GM23338 (cell line): ENCODE measurements around the gene VAT1. TPM values are rescaled to one million over a fixed set of nuclear protein-coding genes. Genes with fewer than 3 reads are reported as not detected.

Experiments
- ATAC-seq: fragments of 200-7000 bp; cut with Tn5 transposase; 3 replicates; pipeline ENCODE4 v1.9.1; 2020
- DNase-seq: peaks from one replicate; pipeline ENCODE4 v3.0.0-alpha.2; 2015; ENCODE audit warnings: low spot score
- H2AFZ ChIP-seq: fragments of 200-600 bp; sonication (generic); 2 replicates; pipeline ENCODE4 v1.8.0; 2016; ENCODE audit warnings: antibody characterized with exemption, mild to moderate bottlenecking, moderate library complexity
- H3F3A ChIP-seq: fragments of 200-600 bp; sonication (generic); replicated peaks from 2 replicates; pipeline ENCODE4 v1.8.0; 2017; ENCODE audit warnings: antibody characterized with exemption, mixed run types, low read depth
- H3K27ac ChIP-seq: fragments of 200-600 bp; sonication (generic); 2 replicates; pipeline ENCODE4 v1.6.1; 2016; ENCODE audit warnings: low read depth
- H3K27me3 ChIP-seq: fragments of 200-600 bp; sonication (generic); 2 replicates; pipeline ENCODE4 v1.8.0; 2016; ENCODE audit warnings: mild to moderate bottlenecking, mixed run types, moderate library complexity; ENCODE audit not compliant: insufficient read depth
- H3K36me3 ChIP-seq: fragments of 200-600 bp; sonication (generic); 2 replicates; pipeline ENCODE4 v1.8.0; 2016; ENCODE audit warnings: mild to moderate bottlenecking; ENCODE audit not compliant: insufficient read depth
- H3K4me1 ChIP-seq: fragments of 200-600 bp; sonication (generic); 2 replicates; pipeline ENCODE4 v1.8.0; 2016; ENCODE audit warnings: mild to moderate bottlenecking, moderate library complexity; ENCODE audit not compliant: insufficient read depth
- H3K4me2 ChIP-seq: fragments of 200-600 bp; sonication (generic); 2 replicates; pipeline ENCODE4 v1.7.1; 2017; ENCODE audit warnings: mixed run types
- H3K4me3 ChIP-seq: fragments of 200-600 bp; sonication (generic); 2 replicates; pipeline ENCODE4 v1.6.1; 2016; ENCODE audit warnings: mixed run types
- H3K79me2 ChIP-seq: fragments of 200-600 bp; sonication (generic); replicated peaks from 2 replicates; pipeline ENCODE4 v1.8.0; 2017; ENCODE audit warnings: mild to moderate bottlenecking; ENCODE audit not compliant: insufficient read depth
- H3K9me2 ChIP-seq: fragments of 200-600 bp; sonication (generic); 2 replicates; pipeline ENCODE4 v1.8.0; 2017; ENCODE audit not compliant: insufficient read depth
- H4K20me1 ChIP-seq: fragments of 200-600 bp; sonication (generic); replicated peaks from 2 replicates; pipeline ENCODE4 v1.8.0; 2017; ENCODE audit warnings: mild to moderate bottlenecking; ENCODE audit not compliant: insufficient read depth
- H3K27ac Mint-ChIP-seq: 2 replicates; pipeline ENCODE4 v1.8.0; 2020; ENCODE audit warnings: inconsistent platforms, mild to moderate bottlenecking, moderate library complexity, mixed read lengths
- H3K27me3 Mint-ChIP-seq: 3 replicates; pipeline ENCODE4 v1.8.0; 2022; ENCODE audit warnings: low read depth, mild to moderate bottlenecking, moderate library complexity, mixed read lengths, inconsistent platforms; ENCODE audit not compliant: insufficient read depth, poor library complexity
- H3K36me3 Mint-ChIP-seq: 3 replicates; pipeline ENCODE4 v1.8.0; 2021; ENCODE audit warnings: low read depth, mild to moderate bottlenecking, inconsistent platforms, moderate library complexity, mixed read lengths
- H3K4me1 Mint-ChIP-seq: 3 replicates; pipeline ENCODE4 v1.8.0; 2020; ENCODE audit warnings: mild to moderate bottlenecking, inconsistent platforms, mixed read lengths
- H3K4me3 Mint-ChIP-seq: 3 replicates; pipeline ENCODE4 v1.8.0; 2021; ENCODE audit warnings: moderate library complexity, mild to moderate bottlenecking, inconsistent platforms, mixed read lengths
- H3K9me3 Mint-ChIP-seq: 3 replicates; pipeline ENCODE4 v1.8.0; 2020; ENCODE audit warnings: moderate library complexity, mild to moderate bottlenecking, inconsistent platforms, mixed read lengths
- CREB1 ChIP-seq: fragments of 250-450 bp; sonication (Bioruptor Pico); IDR thresholded peaks from 2 replicates; pipeline ENCODE4 v1.5.0; 2020; ENCODE audit warnings: low read depth, mild to moderate bottlenecking, moderate library complexity
- ETS1 ChIP-seq: IDR thresholded peaks from 2 replicates; pipeline ENCODE4 v1.6.1; 2016; ENCODE audit warnings: antibody characterized with exemption
- EZH2 ChIP-seq: fragments of 200-600 bp; sonication (generic); IDR thresholded peaks from one replicate; pipeline ENCODE4 v1.8.0; 2017; ENCODE audit warnings: antibody characterized with exemption, mild to moderate bottlenecking, low read depth; ENCODE audit not compliant: unreplicated experiment
- EZH2phosphoT487 ChIP-seq: fragments of 200-600 bp; sonication (generic); IDR thresholded peaks from one replicate; pipeline ENCODE4 v1.8.1; 2018; ENCODE audit warnings: antibody characterized with exemption; ENCODE audit not compliant: unreplicated experiment
- JUNB ChIP-seq: IDR thresholded peaks from one replicate; pipeline ENCODE4 v1.6.1; 2016; ENCODE audit warnings: antibody characterized with exemption; ENCODE audit not compliant: unreplicated experiment
- NANOG ChIP-seq: IDR thresholded peaks from 2 replicates; pipeline ENCODE4 v1.6.1; 2016; ENCODE audit warnings: antibody characterized with exemption, borderline replicate concordance
- POLR2AphosphoS5 ChIP-seq: IDR thresholded peaks from 2 replicates; pipeline ENCODE4 v1.6.1; 2016; ENCODE audit warnings: antibody characterized with exemption, low read depth
- STAT1 ChIP-seq: IDR thresholded peaks from one replicate; pipeline ENCODE4 v1.6.1; 2016; ENCODE audit warnings: antibody characterized with exemption; ENCODE audit not compliant: unreplicated experiment
- ZNF114 ChIP-seq: fragments of 250-450 bp; sonication (Bioruptor Pico); IDR thresholded peaks from 2 replicates; pipeline ENCODE4 v1.5.0; 2020; ENCODE audit warnings: mild to moderate bottlenecking, moderate library complexity
- ZNF331 ChIP-seq: fragments of 250-450 bp; sonication (Bioruptor Pico); IDR thresholded peaks from 2 replicates; pipeline ENCODE4 v1.5.0; 2020; ENCODE audit warnings: low read depth, mild to moderate bottlenecking, moderate library complexity
- polyA plus RNA-seq: library from polyadenylated mRNA; unstranded; fragments of >200 nt; fragmentation: Nextera tagmentation; extraction: Ambion mirVana; gene quantifications from 2 replicates; pipeline ENCODE4 v1.2.1, GENCODE V29; 2016
- total RNA-seq: library from RNA; depleted of rRNA; stranded (reverse); fragments of >200 nt; shearing (Covaris generic); gene quantifications from 2 replicates; pipeline ENCODE4 v1.2.3, GENCODE V29; 2014
- TF ChIP-seq, protein P1 (sequence below): IDR thresholded peaks from one replicate; pipeline ENCODE4 v1.6.1; 2018; ENCODE audit warnings: antibody characterized with exemption; ENCODE audit not compliant: unreplicated experiment

VAT1 gene
- total and polyA plus RNA-seq, 2 experiments from 2014 or later = 233 to 300 TPM

DNA sequence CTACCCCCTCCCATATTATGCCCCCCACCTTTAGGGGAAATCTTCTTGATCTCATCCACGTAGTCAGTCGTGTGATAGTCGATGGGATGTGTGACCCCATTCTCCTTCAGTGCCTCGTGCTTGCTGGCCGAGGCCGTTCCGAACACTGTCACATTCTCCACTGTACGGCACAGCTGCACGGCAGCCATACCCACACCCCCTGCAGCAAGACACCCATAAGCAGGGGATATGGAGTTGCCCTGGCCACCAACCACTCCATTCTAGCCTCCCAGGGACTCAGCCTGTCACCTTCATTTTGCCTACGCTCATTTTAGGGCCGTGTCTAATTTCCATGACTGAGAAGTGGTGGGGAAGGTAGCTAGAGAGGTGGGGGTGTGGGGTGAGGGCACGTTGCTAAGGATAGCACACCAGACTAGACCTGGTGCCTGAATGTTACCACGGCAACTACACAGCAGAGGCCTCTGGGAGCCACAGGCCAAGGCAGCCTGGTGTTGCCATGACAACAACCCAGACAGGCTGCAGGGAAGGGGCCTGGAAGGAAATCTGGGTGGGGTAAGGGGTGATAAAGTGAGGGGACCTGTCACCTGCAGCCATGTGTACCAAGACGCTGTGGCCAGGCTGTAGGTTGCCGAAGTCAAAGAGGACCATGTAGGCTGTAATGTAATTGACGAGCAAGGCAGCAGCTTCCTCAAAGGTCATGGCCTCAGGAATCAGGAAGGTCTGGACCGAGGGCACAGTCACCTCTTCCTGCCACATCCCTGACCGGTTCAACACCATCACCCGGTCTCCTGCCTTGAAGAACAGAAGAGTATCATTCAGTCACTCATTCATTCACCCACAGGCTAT, 4.0 kb downstream of the VAT1 start:
- DNase-seq (peak; percentile 53), ATAC-seq (no peak)
- Histone ChIP-seq H3K36me3 (peaks cover 9% of the 10 kb centered on the region; the same call in 1 of the 2 replicates), H2AFZ (no peak overlapping the region), H3K79me2 (peaks cover 34% of the 10 kb centered on the region), H3K9me2 (no peaks in the 10 kb centered on the region), H3K27me3 (no peaks in the 10 kb centered on the region), H4K20me1 (peaks cover 10% of the 10 kb centered on the region), H3K4me3 (no peak overlapping the region), H3F3A (peaks cover 8% of the 10 kb centered on the region; the same call in 1 of the 2 replicates), H3K27ac (no peak overlapping the region), H3K4me2 (no peak overlapping the region), H3K4me1 (peaks cover 28% of the 10 kb centered on the region)
- no peak overlapping the region for H3K4me3 Mint-ChIP-seq
- TF ChIP-seq, protein P1, sequence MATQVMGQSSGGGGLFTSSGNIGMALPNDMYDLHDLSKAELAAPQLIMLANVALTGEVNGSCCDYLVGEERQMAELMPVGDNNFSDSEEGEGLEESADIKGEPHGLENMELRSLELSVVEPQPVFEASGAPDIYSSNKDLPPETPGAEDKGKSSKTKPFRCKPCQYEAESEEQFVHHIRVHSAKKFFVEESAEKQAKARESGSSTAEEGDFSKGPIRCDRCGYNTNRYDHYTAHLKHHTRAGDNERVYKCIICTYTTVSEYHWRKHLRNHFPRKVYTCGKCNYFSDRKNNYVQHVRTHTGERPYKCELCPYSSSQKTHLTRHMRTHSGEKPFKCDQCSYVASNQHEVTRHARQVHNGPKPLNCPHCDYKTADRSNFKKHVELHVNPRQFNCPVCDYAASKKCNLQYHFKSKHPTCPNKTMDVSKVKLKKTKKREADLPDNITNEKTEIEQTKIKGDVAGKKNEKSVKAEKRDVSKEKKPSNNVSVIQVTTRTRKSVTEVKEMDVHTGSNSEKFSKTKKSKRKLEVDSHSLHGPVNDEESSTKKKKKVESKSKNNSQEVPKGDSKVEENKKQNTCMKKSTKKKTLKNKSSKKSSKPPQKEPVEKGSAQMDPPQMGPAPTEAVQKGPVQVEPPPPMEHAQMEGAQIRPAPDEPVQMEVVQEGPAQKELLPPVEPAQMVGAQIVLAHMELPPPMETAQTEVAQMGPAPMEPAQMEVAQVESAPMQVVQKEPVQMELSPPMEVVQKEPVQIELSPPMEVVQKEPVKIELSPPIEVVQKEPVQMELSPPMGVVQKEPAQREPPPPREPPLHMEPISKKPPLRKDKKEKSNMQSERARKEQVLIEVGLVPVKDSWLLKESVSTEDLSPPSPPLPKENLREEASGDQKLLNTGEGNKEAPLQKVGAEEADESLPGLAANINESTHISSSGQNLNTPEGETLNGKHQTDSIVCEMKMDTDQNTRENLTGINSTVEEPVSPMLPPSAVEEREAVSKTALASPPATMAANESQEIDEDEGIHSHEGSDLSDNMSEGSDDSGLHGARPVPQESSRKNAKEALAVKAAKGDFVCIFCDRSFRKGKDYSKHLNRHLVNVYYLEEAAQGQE = no peak
- TF ChIP-seq JUNB = no peak
- TF ChIP-seq ETS1 = no peak
- TF ChIP-seq POLR2AphosphoS5 = no peak
- TF ChIP-seq ZNF331 (CRISPR knock-in tag) = no peak
- no peak for TF ChIP-seq EZH2phosphoT487
- TF ChIP-seq EZH2 = no peak
- TF ChIP-seq ZNF114 (CRISPR knock-in tag) = no peak
- no peak for TF ChIP-seq STAT1
- no peak for TF ChIP-seq NANOG
- no peak for TF ChIP-seq CREB1 (CRISPR knock-in tag)
- peaks cover 8% of the 10 kb centered on the region for H3K27me3 Mint-ChIP-seq
- H3K4me1 Mint-ChIP-seq = peaks cover 51% of the 10 kb centered on the region
- H3K36me3 Mint-ChIP-seq = peaks cover 53% of the 10 kb centered on the region
- no peaks in the 10 kb centered on the region for H3K9me3 Mint-ChIP-seq
- no peak overlapping the region for H3K27ac Mint-ChIP-seq
